HepG2 (cell line): ENCODE results near the gene RCE1. TPM values are rescaled to one million over a fixed set of nuclear protein-coding genes. Genes with fewer than 3 reads are reported as not detected.

Experiments
- ELK4 ChIP-seq: sonication (generic); formaldehyde crosslinking; IDR thresholded peaks from 2 replicates; pipeline ENCODE4 v1.9.0; 2021; ENCODE audit warnings: missing genetic modification reagents, borderline replicate concordance
- GABPA ChIP-seq, 2 experiments: IDR thresholded peaks; 2 replicates each; pipeline ENCODE4 v1.6.1; 2011 to 2016; ENCODE audit warnings: low read depth in 2 of 2, low read length in 1 of 2, missing biosample characterization in 1 of 2, missing genetic modification characterization in 1 of 2
- GABPB1 ChIP-seq: IDR thresholded peaks from 2 replicates; pipeline ENCODE4 v1.6.1; 2016; ENCODE audit warnings: mild to moderate bottlenecking, missing genetic modification reagents, moderate library complexity, missing compliant biosample characterization
- HNF4A ChIP-seq: sonication (generic); formaldehyde crosslinking; IDR thresholded peaks from 2 replicates; pipeline ENCODE4 v1.4.0; 2020; ENCODE audit warnings: missing genetic modification reagents
- HNF4G ChIP-seq, 2 experiments: sonication (generic) in 1 of 2; formaldehyde crosslinking in 1 of 2; IDR thresholded peaks; 2 replicates each; pipeline versions ENCODE4 v1.4.0 to v1.6.1; 2011 to 2020; ENCODE audit warnings: borderline replicate concordance in 2 of 2, low read depth in 2 of 2, mild to moderate bottlenecking in 2 of 2, low read length in 1 of 2, missing genetic modification reagents in 1 of 2, moderate library complexity in 1 of 2
- HOXA3 ChIP-seq: sonication (generic); formaldehyde crosslinking; IDR thresholded peaks from 2 replicates; pipeline ENCODE4 v1.5.0; 2020; ENCODE audit warnings: missing genetic modification reagents
- JUND ChIP-seq: sonication (generic); formaldehyde crosslinking; IDR thresholded peaks from 2 replicates; pipeline ENCODE4 v1.8.0; 2022; ENCODE audit warnings: mild to moderate bottlenecking, missing genetic modification reagents
- NONO ChIP-seq, 2 experiments: fragments of 450-650 bp in 1 of 2; sonication (generic) in 1 of 2; formaldehyde crosslinking in 1 of 2; IDR thresholded peaks in 1 of 2; conservative IDR thresholded peaks in 1 of 2; 2 replicates each; pipeline versions ENCODE4 v1.6.1 to v1.8.0; 2017 to 2022; ENCODE audit warnings: mild to moderate bottlenecking in 1 of 2, missing genetic modification reagents in 1 of 2, moderate library complexity in 1 of 2
- PATZ1 ChIP-seq: sonication (generic); formaldehyde crosslinking; IDR thresholded peaks from 2 replicates; pipeline ENCODE4 v1.4.0; 2020; ENCODE audit warnings: missing genetic modification reagents
- PHF8 ChIP-seq: sonication (generic); formaldehyde crosslinking; IDR thresholded peaks from 2 replicates; pipeline ENCODE4 v1.5.0; 2020; ENCODE audit warnings: missing genetic modification reagents
- THAP11 ChIP-seq: IDR thresholded peaks from 2 replicates; pipeline ENCODE4 v1.6.1; 2016; ENCODE audit warnings: missing biosample characterization, missing genetic modification reagents
- ZFY ChIP-seq: sonication (generic); formaldehyde crosslinking; IDR thresholded peaks from 2 replicates; pipeline ENCODE4 v1.4.0; 2020; ENCODE audit warnings: missing genetic modification reagents
- ZIK1 ChIP-seq: sonication (generic); formaldehyde crosslinking; IDR thresholded peaks from 2 replicates; pipeline ENCODE4 v1.5.0; 2020; ENCODE audit warnings: mild to moderate bottlenecking, low read depth, missing genetic modification reagents, borderline replicate concordance
- ZNF33A ChIP-seq: sonication (generic); formaldehyde crosslinking; IDR thresholded peaks from 2 replicates; pipeline ENCODE4 v1.5.1; 2020; ENCODE audit warnings: missing genetic modification reagents, mild to moderate bottlenecking, moderate library complexity, borderline replicate concordance
- ZNF430 ChIP-seq: sonication (generic); formaldehyde crosslinking; IDR thresholded peaks from 2 replicates; pipeline ENCODE4 v1.9.0; 2021; ENCODE audit warnings: mild to moderate bottlenecking, missing genetic modification reagents
- polyA plus RNA-seq, 8 experiments: library from polyadenylated mRNA; depleted of rRNA in 3 of 8; stranded (reverse) in 7 of 8; unstranded in 1 of 8; fragments of >200 nt; fragmentation: Illumina TruSeq in 4 of 8; extraction: Trizol in 4 of 8; gene quantifications; 2 replicates each; pipeline versions ENCODE4 v1.2.1 to v1.2.3, GENCODE V29; 2011 to 2016; ENCODE audit warnings: low read depth in 4 of 8, missing spikeins in 1 of 8, mixed read lengths in 1 of 8; ENCODE audit not compliant: insufficient read depth in 1 of 8
- total RNA-seq, 5 experiments: library from RNA; depleted of rRNA; stranded (reverse); fragments of >200 nt; fragmentation: Illumina TruSeq; extraction: Trizol; gene quantifications; 2 replicates each; pipeline ENCODE4 v1.2.3, GENCODE V29; 2016; ENCODE audit warnings: low read depth in 1 of 5

Gene RCE1
- total and polyA plus RNA-seq, 2 of the 13 experiments (the other 11 are each of a cell fraction or from before 2014, with no cell fraction given) = 22.2 to 22.4 TPM

- no peak for TF ChIP-seq JUND (CRISPR knock-in tag)
- TF ChIP-seq THAP11 (CRISPR knock-in tag) = no peak
- TF ChIP-seq HOXA3 (CRISPR knock-in tag) = peak; percentile 11; the same call in 1 of the 2 replicates
- peak; percentile 38; the same call in 1 of the 2 replicates for TF ChIP-seq HNF4G (IDR thresholded peaks at IDR 0.05; ENCODE audit: borderline replicate concordance, low read depth, low read length)
- no peak for TF ChIP-seq HNF4G (CRISPR knock-in tag; IDR thresholded peaks at IDR 0.05; ENCODE audit: borderline replicate concordance, low read depth)
- no peak for TF ChIP-seq ZIK1
- no peak for TF ChIP-seq ZNF430 (CRISPR knock-in tag)
- TF ChIP-seq ELK4 = no peak
- peak; percentile 22; the same call in 1 of the 2 replicates for TF ChIP-seq GABPB1 (CRISPR knock-in tag)
- peak; percentile 57 for TF ChIP-seq HNF4A
- TF ChIP-seq NONO (IDR thresholded peaks at IDR 0.05) = no peak
- TF ChIP-seq NONO (CRISPR knock-in tag; conservative IDR thresholded peaks at IDR 0.05) = no peak
- TF ChIP-seq ZFY (CRISPR knock-in tag) = peak; percentile 14; the same call in 1 of the 2 replicates
- no peak for TF ChIP-seq ZNF33A (CRISPR knock-in tag)
- TF ChIP-seq PHF8 = no peak
- peak; percentile 34; the same call in 1 of the 2 replicates for TF ChIP-seq GABPA (IDR thresholded peaks at IDR 0.05; ENCODE audit: low read depth, low read length)
- no peak for TF ChIP-seq GABPA (CRISPR knock-in tag; IDR thresholded peaks at IDR 0.05; ENCODE audit: low read depth)
- TF ChIP-seq PATZ1 (CRISPR knock-in tag) = peak; percentile 86
- TF ChIP-seq, all 625 proteins: peak for 11
Observed at GRCh38 chr11:66857234-66857926, 14.1 kb downstream of the RCE1 start (continued).
